Measurements from ENCODE around the gene INAVA. TPM values are rescaled to one million over a fixed set of nuclear protein-coding genes. Genes with fewer than 3 reads are reported as not detected.

The INAVA gene
- total and polyA plus RNA-seq, 2 experiments from 2014 or later = 25.3 to 43.9 TPM

DNA sequence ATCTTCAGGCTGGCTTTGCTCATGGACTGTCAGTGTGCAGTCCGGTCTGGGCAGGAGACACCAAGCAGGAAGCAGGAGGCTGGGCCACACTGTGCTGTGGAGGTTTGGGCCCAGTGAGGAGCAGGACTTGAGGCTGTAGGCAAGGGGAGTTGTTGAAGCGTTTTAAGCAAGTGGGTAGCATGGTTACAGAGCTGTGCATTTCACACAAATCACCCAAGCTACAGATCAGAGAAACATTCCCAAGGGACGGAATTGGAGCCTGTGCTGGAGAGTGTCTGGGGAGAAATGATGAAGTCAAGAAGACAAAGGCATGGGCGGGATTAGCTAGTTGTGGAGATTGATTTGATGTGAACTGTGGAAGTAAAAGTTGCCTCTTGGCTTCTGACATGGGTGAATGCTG, 67.9 kb downstream of the INAVA start (continued):
- TF ChIP-seq, protein P1, sequence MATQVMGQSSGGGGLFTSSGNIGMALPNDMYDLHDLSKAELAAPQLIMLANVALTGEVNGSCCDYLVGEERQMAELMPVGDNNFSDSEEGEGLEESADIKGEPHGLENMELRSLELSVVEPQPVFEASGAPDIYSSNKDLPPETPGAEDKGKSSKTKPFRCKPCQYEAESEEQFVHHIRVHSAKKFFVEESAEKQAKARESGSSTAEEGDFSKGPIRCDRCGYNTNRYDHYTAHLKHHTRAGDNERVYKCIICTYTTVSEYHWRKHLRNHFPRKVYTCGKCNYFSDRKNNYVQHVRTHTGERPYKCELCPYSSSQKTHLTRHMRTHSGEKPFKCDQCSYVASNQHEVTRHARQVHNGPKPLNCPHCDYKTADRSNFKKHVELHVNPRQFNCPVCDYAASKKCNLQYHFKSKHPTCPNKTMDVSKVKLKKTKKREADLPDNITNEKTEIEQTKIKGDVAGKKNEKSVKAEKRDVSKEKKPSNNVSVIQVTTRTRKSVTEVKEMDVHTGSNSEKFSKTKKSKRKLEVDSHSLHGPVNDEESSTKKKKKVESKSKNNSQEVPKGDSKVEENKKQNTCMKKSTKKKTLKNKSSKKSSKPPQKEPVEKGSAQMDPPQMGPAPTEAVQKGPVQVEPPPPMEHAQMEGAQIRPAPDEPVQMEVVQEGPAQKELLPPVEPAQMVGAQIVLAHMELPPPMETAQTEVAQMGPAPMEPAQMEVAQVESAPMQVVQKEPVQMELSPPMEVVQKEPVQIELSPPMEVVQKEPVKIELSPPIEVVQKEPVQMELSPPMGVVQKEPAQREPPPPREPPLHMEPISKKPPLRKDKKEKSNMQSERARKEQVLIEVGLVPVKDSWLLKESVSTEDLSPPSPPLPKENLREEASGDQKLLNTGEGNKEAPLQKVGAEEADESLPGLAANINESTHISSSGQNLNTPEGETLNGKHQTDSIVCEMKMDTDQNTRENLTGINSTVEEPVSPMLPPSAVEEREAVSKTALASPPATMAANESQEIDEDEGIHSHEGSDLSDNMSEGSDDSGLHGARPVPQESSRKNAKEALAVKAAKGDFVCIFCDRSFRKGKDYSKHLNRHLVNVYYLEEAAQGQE (IDR thresholded peaks at IDR 0.05; ENCODE audit: unreplicated experiment) = no peak
- no peak for TF ChIP-seq ZNF331 (CRISPR knock-in tag; IDR thresholded peaks at IDR 0.05; ENCODE audit: low read depth)

- H2AFZ ChIP-seq = no peak overlapping the region
- no peaks in the 10 kb centered on the region for H3K27me3 Mint-ChIP-seq (ENCODE audit: insufficient read depth, low read depth, poor library complexity)
- no peak overlapping the region for H3K4me2 ChIP-seq
- TF ChIP-seq ZNF331 (CRISPR knock-in tag; IDR thresholded peaks at IDR 0.05; ENCODE audit: low read depth) = no peak
- no peak for TF ChIP-seq NANOG (IDR thresholded peaks at IDR 0.05; ENCODE audit: borderline replicate concordance)
- no peak for TF ChIP-seq EZH2 (IDR thresholded peaks at IDR 0.05; ENCODE audit: low read depth, unreplicated experiment)
- TF ChIP-seq, protein P2, sequence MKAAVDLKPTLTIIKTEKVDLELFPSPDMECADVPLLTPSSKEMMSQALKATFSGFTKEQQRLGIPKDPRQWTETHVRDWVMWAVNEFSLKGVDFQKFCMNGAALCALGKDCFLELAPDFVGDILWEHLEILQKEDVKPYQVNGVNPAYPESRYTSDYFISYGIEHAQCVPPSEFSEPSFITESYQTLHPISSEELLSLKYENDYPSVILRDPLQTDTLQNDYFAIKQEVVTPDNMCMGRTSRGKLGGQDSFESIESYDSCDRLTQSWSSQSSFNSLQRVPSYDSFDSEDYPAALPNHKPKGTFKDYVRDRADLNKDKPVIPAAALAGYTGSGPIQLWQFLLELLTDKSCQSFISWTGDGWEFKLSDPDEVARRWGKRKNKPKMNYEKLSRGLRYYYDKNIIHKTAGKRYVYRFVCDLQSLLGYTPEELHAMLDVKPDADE (IDR thresholded peaks at IDR 0.05) = no peak
- no peak for TF ChIP-seq CREB1 (CRISPR knock-in tag; IDR thresholded peaks at IDR 0.05; ENCODE audit: low read depth)
- no peak for TF ChIP-seq JUNB (IDR thresholded peaks at IDR 0.05; ENCODE audit: unreplicated experiment)
- no peak for TF ChIP-seq POLR2AphosphoS5 (IDR thresholded peaks at IDR 0.05; ENCODE audit: low read depth)
- TF ChIP-seq, protein P3, sequence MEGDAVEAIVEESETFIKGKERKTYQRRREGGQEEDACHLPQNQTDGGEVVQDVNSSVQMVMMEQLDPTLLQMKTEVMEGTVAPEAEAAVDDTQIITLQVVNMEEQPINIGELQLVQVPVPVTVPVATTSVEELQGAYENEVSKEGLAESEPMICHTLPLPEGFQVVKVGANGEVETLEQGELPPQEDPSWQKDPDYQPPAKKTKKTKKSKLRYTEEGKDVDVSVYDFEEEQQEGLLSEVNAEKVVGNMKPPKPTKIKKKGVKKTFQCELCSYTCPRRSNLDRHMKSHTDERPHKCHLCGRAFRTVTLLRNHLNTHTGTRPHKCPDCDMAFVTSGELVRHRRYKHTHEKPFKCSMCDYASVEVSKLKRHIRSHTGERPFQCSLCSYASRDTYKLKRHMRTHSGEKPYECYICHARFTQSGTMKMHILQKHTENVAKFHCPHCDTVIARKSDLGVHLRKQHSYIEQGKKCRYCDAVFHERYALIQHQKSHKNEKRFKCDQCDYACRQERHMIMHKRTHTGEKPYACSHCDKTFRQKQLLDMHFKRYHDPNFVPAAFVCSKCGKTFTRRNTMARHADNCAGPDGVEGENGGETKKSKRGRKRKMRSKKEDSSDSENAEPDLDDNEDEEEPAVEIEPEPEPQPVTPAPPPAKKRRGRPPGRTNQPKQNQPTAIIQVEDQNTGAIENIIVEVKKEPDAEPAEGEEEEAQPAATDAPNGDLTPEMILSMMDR (conservative IDR thresholded peaks at IDR 0.05; ENCODE audit: low read depth in 2 of 2) = no peak
- no peak for TF ChIP-seq ZNF114 (CRISPR knock-in tag; IDR thresholded peaks at IDR 0.05)
- no peak for TF ChIP-seq EZH2phosphoT487 (IDR thresholded peaks at IDR 0.05; ENCODE audit: unreplicated experiment)
- TF ChIP-seq STAT1 (IDR thresholded peaks at IDR 0.05; ENCODE audit: unreplicated experiment) = no peak
- TF ChIP-seq, protein P1 (IDR thresholded peaks at IDR 0.05; ENCODE audit: unreplicated experiment) = no peak
These were observed 68.4 kb downstream of the INAVA start for GRCh38 chr1:200963076-200963475.

More at GRCh38 chr1:200963076-200963475, 68.4 kb downstream of the INAVA start:
- Histone ChIP-seq H3K9me2 (ENCODE audit: insufficient read depth) (no peaks in the 10 kb centered on the region), H3K4me1 (ENCODE audit: insufficient read depth) (no peaks in the 10 kb centered on the region), H3K27ac (ENCODE audit: low read depth) (no peak overlapping the region), H3K36me3 (ENCODE audit: insufficient read depth) (no peaks in the 10 kb centered on the region), H3K27me3 (ENCODE audit: insufficient read depth) (no peaks in the 10 kb centered on the region), H3K4me3 (no peak overlapping the region), H3K79me2 (replicated peaks; ENCODE audit: insufficient read depth) (no peaks in the 10 kb centered on the region), H4K20me1 (replicated peaks; ENCODE audit: insufficient read depth) (no peaks in the 10 kb centered on the region), H3F3A (replicated peaks; ENCODE audit: low read depth) (no peaks in the 10 kb centered on the region)
- Mint-ChIP-seq H3K9me3 (no peaks in the 10 kb centered on the region; the same call in 2 of the 3 replicates), H3K36me3 (ENCODE audit: low read depth) (no peaks in the 10 kb centered on the region), H3K4me1 (peaks cover 7% of the 10 kb centered on the region; the same call in 2 of the 3 replicates), H3K27ac (no peak overlapping the region), H3K4me3 (no peak overlapping the region)
- no peak for ATAC-seq
- DNase-seq (ENCODE audit: low spot score) = no peak
